Parathyroid adenoma (tissue), 2 donors: ENCODE results near the gene TUBA1A.
"Not testable (repeated sequence)": the region's sequence is repeated elsewhere in the genome, so short reads cannot be mapped to it uniquely, and the experiment has no call there.

Source experiments
- H2AFZ ChIP-seq: fragments of 300-600 bp; sonication (generic); one replicate; pipeline ENCODE4 v1.7.0; 2017; ENCODE audit warnings: antibody characterized with exemption, mild to moderate bottlenecking
- H3K27ac ChIP-seq: fragments of 300-600 bp; sonication (generic); one replicate; pipeline ENCODE4 v1.7.0; 2017
- H3K27me3 ChIP-seq: fragments of 300-600 bp; sonication (generic); one replicate; pipeline ENCODE4 v1.7.0; 2017; ENCODE audit warnings: low read length; ENCODE audit not compliant: control insufficient read depth, insufficient read depth
- H3K36me3 ChIP-seq: fragments of 300-600 bp; sonication (generic); one replicate; pipeline ENCODE4 v1.7.0; 2017; ENCODE audit warnings: low read length; ENCODE audit not compliant: control insufficient read depth, insufficient read depth
- H3K4me1 ChIP-seq: fragments of 300-600 bp; sonication (generic); one replicate; pipeline ENCODE4 v1.7.0; 2017; ENCODE audit warnings: control low read depth
- H3K4me2 ChIP-seq: fragments of 300-600 bp; sonication (generic); one replicate; pipeline ENCODE4 v1.7.0; 2017; ENCODE audit warnings: low read length
- H3K4me3 ChIP-seq: fragments of 300-600 bp; sonication (generic); one replicate; pipeline ENCODE4 v1.7.0; 2017; ENCODE audit warnings: low read depth, low read length
- H3K79me2 ChIP-seq: fragments of 300-600 bp; sonication (generic); one replicate; pipeline ENCODE4 v1.7.0; 2017; ENCODE audit warnings: control low read depth
- H3K9ac ChIP-seq: fragments of 300-600 bp; sonication (generic); one replicate; pipeline ENCODE4 v1.7.0; 2017; ENCODE audit warnings: mild to moderate bottlenecking
- H3K9me3 ChIP-seq: fragments of 300-600 bp; sonication (generic); one replicate; pipeline ENCODE4 v1.7.0; 2017; ENCODE audit warnings: low read length; ENCODE audit not compliant: control insufficient read depth
- TF ChIP-seq, protein P1 (sequence below): fragments of 300-600 bp; sonication (generic); IDR thresholded peaks from one replicate; pipeline ENCODE4 v1.7.0; 2017; ENCODE audit warnings: antibody characterized with exemption, mild to moderate bottlenecking
- donor health status: primary hyperparathyroidism.

Gene TUBA1A

DNA sequence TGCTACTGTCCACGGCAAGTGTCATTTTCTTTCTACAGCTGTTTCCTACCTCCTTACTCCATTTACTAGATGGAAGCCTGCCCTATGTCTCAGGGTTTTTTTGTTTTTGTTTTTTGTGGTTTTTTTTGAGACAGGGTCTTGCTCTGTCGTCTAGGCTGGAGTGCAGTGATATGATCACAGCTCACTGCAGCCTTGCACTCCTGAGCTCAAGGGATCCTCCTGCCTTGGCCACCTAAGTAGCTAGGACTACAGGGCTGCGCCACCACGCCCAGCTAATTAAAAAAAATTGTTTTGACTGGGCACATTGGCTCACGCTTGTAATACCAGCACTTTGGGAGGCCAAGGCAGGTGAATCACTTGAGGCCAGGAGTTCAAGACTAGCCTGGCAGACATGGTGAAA, 14.7 kb downstream of the TUBA1A start:
- Histone ChIP-seq H3K9ac (no peak overlapping the region), H3K36me3 (no peaks in the 10 kb centered on the region), H3K27me3 (no peaks in the 10 kb centered on the region), H3K4me2 (no peak overlapping the region), H3K79me2 (no peaks in the 10 kb centered on the region), H3K9me3 (no peaks in the 10 kb centered on the region), H3K4me3 (no peak overlapping the region), H2AFZ (no peak overlapping the region), H3K27ac (no peak overlapping the region), H3K4me1 (no peaks in the 10 kb centered on the region)
- TF ChIP-seq, protein P1, sequence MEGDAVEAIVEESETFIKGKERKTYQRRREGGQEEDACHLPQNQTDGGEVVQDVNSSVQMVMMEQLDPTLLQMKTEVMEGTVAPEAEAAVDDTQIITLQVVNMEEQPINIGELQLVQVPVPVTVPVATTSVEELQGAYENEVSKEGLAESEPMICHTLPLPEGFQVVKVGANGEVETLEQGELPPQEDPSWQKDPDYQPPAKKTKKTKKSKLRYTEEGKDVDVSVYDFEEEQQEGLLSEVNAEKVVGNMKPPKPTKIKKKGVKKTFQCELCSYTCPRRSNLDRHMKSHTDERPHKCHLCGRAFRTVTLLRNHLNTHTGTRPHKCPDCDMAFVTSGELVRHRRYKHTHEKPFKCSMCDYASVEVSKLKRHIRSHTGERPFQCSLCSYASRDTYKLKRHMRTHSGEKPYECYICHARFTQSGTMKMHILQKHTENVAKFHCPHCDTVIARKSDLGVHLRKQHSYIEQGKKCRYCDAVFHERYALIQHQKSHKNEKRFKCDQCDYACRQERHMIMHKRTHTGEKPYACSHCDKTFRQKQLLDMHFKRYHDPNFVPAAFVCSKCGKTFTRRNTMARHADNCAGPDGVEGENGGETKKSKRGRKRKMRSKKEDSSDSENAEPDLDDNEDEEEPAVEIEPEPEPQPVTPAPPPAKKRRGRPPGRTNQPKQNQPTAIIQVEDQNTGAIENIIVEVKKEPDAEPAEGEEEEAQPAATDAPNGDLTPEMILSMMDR = no peak

DNA sequence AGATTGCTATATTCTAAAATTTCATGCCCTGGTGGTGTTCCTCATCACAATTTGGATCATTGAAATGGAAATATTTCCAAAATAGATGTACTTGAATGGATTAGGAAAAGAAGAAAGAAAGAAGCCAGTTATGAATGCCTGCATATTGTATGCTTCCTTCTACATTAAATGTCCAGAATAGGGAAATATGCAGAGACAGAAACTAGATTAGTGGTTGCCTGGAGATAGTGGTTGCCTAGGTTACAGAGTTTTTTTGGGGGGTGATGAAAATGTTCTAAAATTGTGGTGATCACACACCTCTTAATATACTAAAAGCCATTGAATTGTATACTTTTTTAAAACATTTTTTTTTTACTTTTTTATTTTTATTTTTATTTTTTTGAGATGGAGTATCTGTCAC, 18.0 kb downstream of the TUBA1A start:
- Histone ChIP-seq H3K9me3 (no peaks in the 10 kb centered on the region), H3K79me2 (no peaks in the 10 kb centered on the region), H3K9ac (no peak overlapping the region), H3K4me2 (no peak overlapping the region), H3K36me3 (no peaks in the 10 kb centered on the region), H2AFZ (no peak overlapping the region), H3K27me3 (no peaks in the 10 kb centered on the region), H3K4me1 (no peaks in the 10 kb centered on the region), H3K4me3 (no peak overlapping the region), H3K27ac (no peak overlapping the region)
- TF ChIP-seq, protein P1 = no peak

DNA sequence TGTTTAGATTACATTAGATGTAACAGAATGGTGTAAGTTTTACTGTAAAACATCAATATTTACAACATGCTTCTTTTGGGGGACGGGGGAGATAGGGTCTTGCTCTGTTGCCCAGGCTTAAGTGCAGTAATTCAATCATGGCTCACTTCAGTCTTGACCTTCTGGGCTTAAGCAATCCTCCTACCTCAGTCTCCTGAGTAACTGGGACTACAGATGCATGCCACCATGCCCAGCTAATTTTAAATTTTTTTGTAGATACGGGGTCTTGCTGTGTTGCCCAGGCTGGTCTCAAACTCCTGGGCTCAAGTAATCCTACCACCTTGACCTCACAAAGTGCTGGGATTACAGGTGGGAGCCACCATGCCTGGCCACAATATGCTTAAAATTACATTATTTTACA, 23.8 kb downstream of the TUBA1A start:
- H3K79me2 ChIP-seq = no peaks in the 10 kb centered on the region
- H3K27me3 ChIP-seq = no peaks in the 10 kb centered on the region
- TF ChIP-seq, protein P1 = no peak
- H3K27ac ChIP-seq = no peak overlapping the region
- no peaks in the 10 kb centered on the region for H3K4me1 ChIP-seq
- H3K4me2 ChIP-seq = no peak overlapping the region
- H2AFZ ChIP-seq = no peak overlapping the region
- no peaks in the 10 kb centered on the region for H3K36me3 ChIP-seq
- no peaks in the 10 kb centered on the region for H3K9me3 ChIP-seq
- H3K4me3 ChIP-seq = no peak overlapping the region
- H3K9ac ChIP-seq = no peak overlapping the region

DNA sequence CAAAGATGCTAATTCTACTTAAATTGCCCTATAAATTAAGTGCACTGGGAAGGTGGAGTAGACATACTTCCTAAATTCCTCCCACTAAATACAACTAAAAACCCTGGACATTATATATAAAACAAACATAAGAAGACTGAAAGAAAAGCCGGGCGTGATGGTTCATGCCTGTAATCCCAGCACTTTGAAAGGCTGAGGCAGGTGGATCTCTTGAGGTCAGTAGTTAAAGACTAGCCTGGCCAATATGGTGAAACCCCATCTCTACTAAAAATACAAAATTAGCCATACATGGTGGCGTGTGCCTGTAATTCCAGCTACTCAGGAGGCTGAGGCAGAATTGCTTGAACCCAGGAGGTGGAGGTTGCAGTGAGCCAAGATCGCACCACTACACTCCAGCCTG, 27.0 kb downstream of the TUBA1A start:
- H3K27ac ChIP-seq, H3K27me3 ChIP-seq, H3K36me3 ChIP-seq, H2AFZ ChIP-seq, H3K4me2 ChIP-seq, H3K4me1 ChIP-seq, H3K9me3 ChIP-seq, H3K4me3 ChIP-seq, H3K79me2 ChIP-seq, H3K9ac ChIP-seq: not testable (repeated sequence)

DNA sequence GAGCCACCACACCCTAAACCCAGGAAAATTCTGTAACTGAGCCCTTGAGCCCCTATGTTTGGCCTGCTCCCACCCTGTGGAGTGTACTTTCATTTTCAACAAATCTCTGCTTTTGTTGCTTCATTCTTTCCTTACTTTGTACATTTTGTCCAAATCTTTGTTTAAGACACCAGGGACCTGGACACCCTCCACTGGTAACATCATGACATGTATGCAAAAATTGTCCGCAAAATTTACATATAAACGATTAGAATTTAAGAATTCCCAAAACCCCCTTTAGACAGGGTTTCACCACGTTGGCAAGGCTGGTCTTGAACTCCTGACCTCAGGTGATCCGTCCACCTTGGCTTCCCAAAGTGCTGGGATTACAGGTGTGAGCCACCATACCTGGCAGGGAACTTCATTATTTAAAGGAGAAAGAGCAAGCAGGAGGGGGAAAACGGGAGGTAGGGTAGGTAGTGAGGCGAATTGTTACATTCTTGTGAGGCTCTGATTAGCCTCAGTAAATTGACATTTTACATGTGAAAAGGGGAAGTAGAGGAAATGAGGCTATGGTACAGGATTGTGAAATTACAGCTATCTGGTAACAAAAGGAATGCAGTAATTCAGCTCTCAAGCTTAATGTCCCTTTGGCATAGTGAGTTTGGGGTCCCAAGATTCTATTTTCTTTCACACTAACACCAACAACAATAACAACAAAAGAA, 27.6 kb downstream of the TUBA1A start:
- Histone ChIP-seq H3K4me2 (no peak overlapping the region), H3K79me2 (no peaks in the 10 kb centered on the region), H3K27ac (no peak overlapping the region), H3K4me3 (no peak overlapping the region), H3K36me3 (no peaks in the 10 kb centered on the region), H3K9me3 (no peaks in the 10 kb centered on the region), H3K27me3 (no peaks in the 10 kb centered on the region), H2AFZ (no peak overlapping the region), H3K4me1 (no peaks in the 10 kb centered on the region), H3K9ac (no peak overlapping the region)
- TF ChIP-seq, protein P1 = no peak
